Measurements from ENCODE around the gene PRKCSH.

The PRKCSH gene

DNA sequence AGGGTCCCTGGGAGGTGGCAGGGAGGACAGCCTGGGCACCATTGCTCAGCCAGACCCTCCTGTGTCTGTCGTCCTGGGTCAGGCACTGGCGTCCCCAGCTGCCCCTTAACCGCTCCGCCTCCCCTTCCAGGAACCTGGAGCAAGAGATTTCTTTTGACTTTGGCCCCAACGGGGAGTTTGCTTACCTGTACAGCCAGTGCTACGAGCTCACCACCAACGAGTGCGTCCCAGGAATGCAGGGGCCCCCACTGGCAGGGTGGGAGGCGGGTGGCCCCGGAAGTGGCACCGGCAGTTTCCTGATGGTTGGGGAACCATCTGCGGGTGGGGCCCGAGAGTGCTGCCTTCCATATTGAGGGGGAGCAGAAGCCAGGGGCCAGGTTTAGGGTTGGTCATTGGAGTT is 13.0 kb downstream of the PRKCSH start:
- no peak overlapping the region for H3K27ac ChIP-seq
- no peak for TF ChIP-seq ZFX (IDR thresholded peaks at IDR 0.05)
- TF ChIP-seq, protein P1, sequence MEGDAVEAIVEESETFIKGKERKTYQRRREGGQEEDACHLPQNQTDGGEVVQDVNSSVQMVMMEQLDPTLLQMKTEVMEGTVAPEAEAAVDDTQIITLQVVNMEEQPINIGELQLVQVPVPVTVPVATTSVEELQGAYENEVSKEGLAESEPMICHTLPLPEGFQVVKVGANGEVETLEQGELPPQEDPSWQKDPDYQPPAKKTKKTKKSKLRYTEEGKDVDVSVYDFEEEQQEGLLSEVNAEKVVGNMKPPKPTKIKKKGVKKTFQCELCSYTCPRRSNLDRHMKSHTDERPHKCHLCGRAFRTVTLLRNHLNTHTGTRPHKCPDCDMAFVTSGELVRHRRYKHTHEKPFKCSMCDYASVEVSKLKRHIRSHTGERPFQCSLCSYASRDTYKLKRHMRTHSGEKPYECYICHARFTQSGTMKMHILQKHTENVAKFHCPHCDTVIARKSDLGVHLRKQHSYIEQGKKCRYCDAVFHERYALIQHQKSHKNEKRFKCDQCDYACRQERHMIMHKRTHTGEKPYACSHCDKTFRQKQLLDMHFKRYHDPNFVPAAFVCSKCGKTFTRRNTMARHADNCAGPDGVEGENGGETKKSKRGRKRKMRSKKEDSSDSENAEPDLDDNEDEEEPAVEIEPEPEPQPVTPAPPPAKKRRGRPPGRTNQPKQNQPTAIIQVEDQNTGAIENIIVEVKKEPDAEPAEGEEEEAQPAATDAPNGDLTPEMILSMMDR (conservative IDR thresholded peaks at IDR 0.05): no peak

DNA sequence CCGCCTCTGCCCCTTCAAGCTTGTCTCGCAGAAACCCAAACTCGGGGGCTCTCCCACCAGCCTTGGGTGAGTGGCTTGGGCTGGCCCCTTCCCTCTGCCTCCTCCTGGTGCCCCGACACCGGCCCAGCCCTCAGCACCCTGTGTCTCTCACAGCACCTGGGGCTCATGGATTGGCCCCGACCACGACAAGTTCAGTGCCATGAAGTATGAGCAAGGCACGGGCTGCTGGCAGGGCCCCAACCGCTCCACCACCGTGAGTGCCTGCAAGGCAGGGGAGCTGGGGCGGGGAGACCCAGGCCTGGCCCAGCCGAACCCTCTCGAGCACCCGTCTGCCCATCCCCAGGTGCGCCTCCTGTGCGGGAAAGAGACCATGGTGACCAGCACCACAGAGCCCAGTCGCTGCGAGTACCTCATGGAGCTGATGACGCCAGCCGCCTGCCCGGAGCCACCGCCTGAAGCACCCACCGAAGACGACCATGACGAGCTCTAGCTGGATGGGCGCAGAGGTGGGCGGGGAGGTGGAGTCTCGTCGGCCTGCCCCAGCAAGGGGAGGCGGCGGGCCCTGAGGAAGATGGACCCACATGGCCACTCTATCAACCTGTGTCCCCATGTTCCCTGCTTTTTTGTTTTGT is 13.6 kb downstream of the PRKCSH start:
- H3K27ac ChIP-seq: no peak overlapping the region
- TF ChIP-seq, protein P1 (conservative IDR thresholded peaks at IDR 0.05): no peak
- no peak for TF ChIP-seq ZFX (IDR thresholded peaks at IDR 0.05)

DNA sequence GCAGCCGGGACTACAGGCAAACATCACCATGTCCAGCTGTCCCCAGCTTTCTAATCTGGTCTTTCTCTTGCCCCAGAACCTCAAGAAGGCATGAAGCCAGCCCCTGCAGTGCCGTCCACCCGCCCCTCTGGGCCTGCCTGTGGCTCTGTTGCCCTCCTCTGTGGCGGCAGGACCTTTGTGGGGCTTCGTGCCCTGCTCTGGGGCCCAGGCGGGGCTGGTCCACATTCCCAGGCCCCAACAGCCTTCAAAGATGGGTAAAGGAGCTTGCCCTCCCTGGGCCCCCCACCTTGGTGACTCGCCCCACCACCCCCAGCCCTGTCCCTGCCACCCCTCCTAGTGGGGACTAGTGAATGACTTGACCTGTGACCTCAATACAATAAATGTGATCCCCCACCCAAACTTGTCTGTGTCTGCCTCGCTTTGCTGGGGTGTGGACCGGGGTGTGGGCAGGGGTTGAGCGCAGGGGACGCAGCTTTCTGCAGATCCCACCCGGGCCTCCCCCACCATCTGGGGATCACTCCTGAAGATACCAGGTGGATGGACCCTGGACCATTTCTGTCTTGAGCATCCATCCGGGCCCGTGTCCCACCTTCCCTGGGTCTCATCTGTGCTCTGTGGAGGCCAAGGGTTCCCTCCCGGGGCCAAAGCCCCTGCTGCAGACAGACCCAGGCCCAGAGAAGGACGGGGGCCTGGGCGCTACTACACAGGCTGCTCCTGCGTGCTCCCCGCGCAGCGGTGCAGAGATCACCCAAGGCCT is 15.3 kb downstream of the PRKCSH start:
- TF ChIP-seq, protein P1 (conservative IDR thresholded peaks at IDR 0.05): no peak
- no peak for TF ChIP-seq ZFX (IDR thresholded peaks at IDR 0.05)
- no peak overlapping the region for H3K27ac ChIP-seq

DNA sequence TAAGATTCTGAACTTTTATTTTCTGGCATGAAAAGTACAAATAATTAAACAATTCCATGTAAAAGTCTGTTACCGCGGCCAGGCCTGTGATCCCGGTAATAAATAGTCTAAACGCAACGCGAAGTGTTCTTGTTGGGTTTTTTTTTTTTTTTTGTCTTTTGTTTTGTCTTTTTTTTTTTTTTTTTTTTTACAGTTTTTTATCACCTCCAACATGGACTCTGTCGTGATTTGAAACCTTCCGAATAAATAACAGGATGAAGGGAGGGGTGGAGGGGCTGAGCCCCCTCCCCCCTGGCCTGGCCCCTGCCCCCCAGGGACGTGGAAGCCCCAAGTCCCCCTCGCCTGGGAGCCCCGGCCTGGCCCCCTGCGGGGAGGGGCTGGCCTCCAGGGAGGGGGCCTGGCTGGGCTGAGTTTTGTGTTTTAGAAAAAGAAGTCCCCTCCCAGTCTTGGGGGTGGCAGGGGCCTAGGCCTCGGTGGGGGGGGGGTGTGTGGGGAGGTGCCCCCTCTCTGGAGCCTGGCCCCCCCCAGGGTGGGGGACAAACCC is 16.0 kb downstream of the PRKCSH start:
- no peak overlapping the region for H3K27ac ChIP-seq
- TF ChIP-seq, protein P1 (conservative IDR thresholded peaks at IDR 0.05): no peak
- no peak for TF ChIP-seq ZFX (IDR thresholded peaks at IDR 0.05)

DNA sequence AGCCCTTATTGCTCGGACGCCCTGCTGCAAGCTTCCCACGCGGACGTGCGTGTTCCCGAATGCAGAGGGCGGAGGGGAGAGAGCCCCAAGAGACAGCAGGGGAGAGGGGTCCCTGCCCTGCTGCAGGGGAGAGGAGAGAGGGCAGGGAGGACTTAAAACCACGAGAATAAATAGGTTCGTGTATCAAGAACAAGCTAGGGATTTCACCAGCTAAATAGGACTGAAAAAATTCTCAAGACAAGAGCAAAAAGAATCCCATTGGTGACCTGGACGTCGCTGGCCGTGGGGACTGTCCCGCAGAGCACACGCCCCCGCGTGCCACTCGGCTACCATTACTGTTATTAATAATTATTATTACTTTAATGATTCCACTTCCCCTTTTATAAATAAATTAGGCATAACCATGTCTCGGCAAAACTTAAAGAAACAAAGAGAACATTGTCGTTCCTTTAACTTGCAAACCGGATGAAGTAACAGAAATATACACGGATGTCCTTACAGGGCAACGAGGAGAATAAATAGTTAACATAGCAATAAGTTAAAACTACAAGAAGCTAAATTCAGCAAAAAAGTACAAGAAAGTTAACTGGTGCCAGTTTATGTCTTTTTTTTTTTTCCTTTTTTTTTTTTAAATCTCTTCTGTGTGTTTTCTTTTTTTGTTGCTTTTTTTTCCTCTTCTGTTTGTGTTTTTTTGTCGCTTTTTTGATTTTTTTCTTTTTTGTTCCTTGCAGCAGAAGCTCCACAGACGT is 16.6 kb downstream of the PRKCSH start:
- H3K27ac ChIP-seq: no peak overlapping the region
- no peak for TF ChIP-seq ZFX (IDR thresholded peaks at IDR 0.05)
- TF ChIP-seq, protein P1 (conservative IDR thresholded peaks at IDR 0.05): no peak

DNA sequence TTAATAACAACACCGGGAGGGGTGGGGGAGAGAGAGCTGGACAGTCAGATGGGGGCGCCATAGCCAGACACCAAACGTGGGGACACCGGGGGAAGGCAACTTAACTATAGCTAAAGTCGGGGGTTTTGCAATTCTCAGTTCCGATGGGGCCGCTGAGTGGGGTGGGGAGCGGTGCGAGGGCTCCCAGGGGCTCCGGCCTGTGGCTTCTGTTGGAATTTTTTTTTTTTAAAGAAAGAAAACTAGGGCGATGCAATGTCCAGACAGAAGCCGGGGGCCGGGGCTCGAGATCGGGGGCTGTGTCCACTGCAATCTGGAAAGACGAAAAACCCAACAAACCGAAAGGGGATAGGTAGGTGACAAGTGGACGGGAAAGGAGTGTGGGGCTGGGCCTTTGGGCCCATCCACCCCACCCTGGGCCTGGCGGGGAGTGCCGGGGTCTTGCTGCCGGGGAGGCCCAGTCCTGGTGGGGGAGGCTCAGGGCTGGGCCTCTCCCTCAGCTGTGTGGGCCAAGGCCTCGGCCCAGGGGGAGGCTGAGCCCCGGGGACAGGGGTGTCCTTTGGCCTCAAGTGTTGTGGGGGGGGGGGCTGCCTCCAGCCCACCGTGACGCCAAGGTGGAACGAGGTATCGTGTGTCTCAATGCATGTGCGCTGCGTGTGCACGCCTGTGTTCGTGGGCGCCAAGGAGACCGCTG is 17.3 kb downstream of the PRKCSH start:
- no peak for TF ChIP-seq ZFX (IDR thresholded peaks at IDR 0.05)
- TF ChIP-seq, protein P1 (conservative IDR thresholded peaks at IDR 0.05): no peak; the same call in 1 of the 2 replicates
- no peak overlapping the region for H3K27ac ChIP-seq

Data from C4-2B (cell line).